ENCODE measurements around the gene DMXL1. TPM values are rescaled to one million over a fixed set of nuclear protein-coding genes. Genes with fewer than 3 reads are reported as not detected.
"Not testable (repeated sequence)": the region's sequence is repeated elsewhere in the genome, so short reads cannot be mapped to it uniquely, and the experiment has no call there.

The DMXL1 gene
- total RNA-seq, 1 experiment from 2014 or later, result 29.2 TPM

- no peaks in the 10 kb centered on the region for H3K27me3 ChIP-seq (ENCODE audit: control insufficient read depth, insufficient read depth, low read length)
- H3K36me3 ChIP-seq (ENCODE audit: control insufficient read depth, insufficient read depth, low read length), result no peaks in the 10 kb centered on the region; the same call in 1 of the 2 replicates
- TF ChIP-seq POLR2AphosphoS5 (IDR thresholded peaks at IDR 0.05; ENCODE audit: low read depth, low read length) (no peak), SIN3A (IDR thresholded peaks at IDR 0.05; ENCODE audit: borderline replicate concordance, insufficient read depth, low read depth, low read length) (no peak), CTCF (IDR thresholded peaks at IDR 0.05) (no peak), TCF7L2 (IDR thresholded peaks at IDR 0.05; ENCODE audit: low read depth, low read length) (no peak), REST (IDR thresholded peaks at IDR 0.05; ENCODE audit: insufficient read depth in 1 of 2, low read depth in 2 of 2, low read length in 1 of 2) (no peak)
- ATAC-seq (peak; percentile 15), DNase-seq (ENCODE audit: low read depth, low spot score) (no peak)
- H3K9me3 ChIP-seq (ENCODE audit: control insufficient read depth, insufficient read depth, low read depth, low read length), result no peaks in the 10 kb centered on the region
- intact Hi-C loops (cut with micrococcal nuclease; ENCODE audit: unreplicated experiment), result no loop called here
- POLR2A ChIA-PET, result no interaction called here
- peaks cover 17% of the 10 kb centered on the region for H3K4me1 ChIP-seq (ENCODE audit: control insufficient read depth, insufficient read depth, low read length)
- BruUV-seq (replicated peaks), result no TSS peak
- in situ Hi-C loops (cut with HindIII; ENCODE audit: low pct_unique_long_range_greater_than_20kb, low sequenced_read_pairs), result no loop called here
- peak overlapping the region; percentile 86 to 93 for H3K4me3 ChIP-seq (ENCODE audit: low read depth in 2 of 2, low read length in 2 of 2)
- peak overlapping the region; percentile 96 for H3K27ac ChIP-seq (ENCODE audit: low read length)
- CTCF ChIA-PET, result interaction anchor here (0.6 kb wide), 1 partner anchor 96 kb away, joined by 3 read pairs; no protein-coding TSS in a partner anchor
Observed at GRCh38 chr5:119071561-119071995, 691 bp downstream of the DMXL1 start.

- in situ Hi-C loops (cut with HindIII; ENCODE audit: low pct_unique_long_range_greater_than_20kb, low sequenced_read_pairs) (no loop called here), intact Hi-C loops (cut with micrococcal nuclease; ENCODE audit: unreplicated experiment) (no loop called here)
- H3K27ac ChIP-seq (ENCODE audit: low read length), result no peak overlapping the region; the same call in 1 of the 2 replicates
- BruUV-seq (replicated peaks), result no TSS peak
- ATAC-seq (no peak), DNase-seq (ENCODE audit: low read depth, low spot score) (no peak)
- no peaks in the 10 kb centered on the region for H3K9me3 ChIP-seq (ENCODE audit: control insufficient read depth, insufficient read depth, low read depth, low read length)
- no peaks in the 10 kb centered on the region for H3K27me3 ChIP-seq (ENCODE audit: control insufficient read depth, insufficient read depth, low read length)
- no peaks in the 10 kb centered on the region; the same call in 1 of the 2 replicates for H3K36me3 ChIP-seq (ENCODE audit: control insufficient read depth, insufficient read depth, low read length)
- TF ChIP-seq REST (IDR thresholded peaks at IDR 0.05; ENCODE audit: insufficient read depth in 1 of 2, low read depth in 2 of 2, low read length in 1 of 2) (no peak), TCF7L2 (IDR thresholded peaks at IDR 0.05; ENCODE audit: low read depth, low read length) (no peak), POLR2AphosphoS5 (IDR thresholded peaks at IDR 0.05; ENCODE audit: low read depth, low read length) (no peak), SIN3A (IDR thresholded peaks at IDR 0.05; ENCODE audit: borderline replicate concordance, insufficient read depth, low read depth, low read length) (no peak), CTCF (IDR thresholded peaks at IDR 0.05) (no peak)
- H3K4me1 ChIP-seq (ENCODE audit: control insufficient read depth, insufficient read depth, low read length), result peaks cover 17% of the 10 kb centered on the region
- H3K4me3 ChIP-seq (ENCODE audit: low read depth in 2 of 2, low read length in 2 of 2), result peak overlapping the region; percentile 12 to 86; a peak in 3 of 4 replicates
- CTCF ChIA-PET, result no interaction called here
- POLR2A ChIA-PET, result no interaction called here
Observed at GRCh38 chr5:119072496-119072895, 1.6 kb downstream of the DMXL1 start.

- H3K4me1 ChIP-seq (ENCODE audit: control insufficient read depth, insufficient read depth, low read length), result peaks cover 17% of the 10 kb centered on the region
- BruUV-seq (replicated peaks); in situ Hi-C loops (cut with HindIII; ENCODE audit: low pct_unique_long_range_greater_than_20kb, low sequenced_read_pairs); CTCF ChIA-PET; intact Hi-C loops (cut with micrococcal nuclease; ENCODE audit: unreplicated experiment); ATAC-seq; DNase-seq (ENCODE audit: low read depth, low spot score); H3K27ac ChIP-seq (ENCODE audit: low read length); POLR2A ChIA-PET; H3K27me3 ChIP-seq (ENCODE audit: control insufficient read depth, insufficient read depth, low read length); H3K9me3 ChIP-seq (ENCODE audit: control insufficient read depth, insufficient read depth, low read depth, low read length); H3K4me3 ChIP-seq (ENCODE audit: low read depth in 2 of 2, low read length in 2 of 2); H3K36me3 ChIP-seq (ENCODE audit: control insufficient read depth, insufficient read depth, low read length): not testable (repeated sequence)
Observed at GRCh38 chr5:119073746-119074337, 3.0 kb downstream of the DMXL1 start.

Data from Panc1 (cell line).